Ishikawa (cell line): ENCODE results near the gene GSDMA.

ENCODE experiments used
- CEBPB ChIP-seq: IDR thresholded peaks from 2 replicates; pipeline ENCODE4 v1.6.1; 2012
- CREB1 ChIP-seq: IDR thresholded peaks from 2 replicates; pipeline ENCODE4 v1.6.1; 2012; ENCODE audit warnings: low read depth
- EGR1 ChIP-seq: IDR thresholded peaks from 2 replicates; pipeline ENCODE4 v1.6.1; 2012
- EP300 ChIP-seq: IDR thresholded peaks from 2 replicates; pipeline ENCODE4 v1.6.1; 2012; ENCODE audit warnings: borderline replicate concordance
- FOXM1 ChIP-seq: IDR thresholded peaks from 2 replicates; pipeline ENCODE4 v1.6.1; 2012; ENCODE audit warnings: low read depth, borderline replicate concordance
- NFIC ChIP-seq: IDR thresholded peaks from 2 replicates; pipeline ENCODE4 v1.6.1; 2012
- RAD21 ChIP-seq: IDR thresholded peaks from 2 replicates; pipeline ENCODE4 v1.6.1; 2012; ENCODE audit warnings: low read depth
- TAF1 ChIP-seq: IDR thresholded peaks from 2 replicates; pipeline ENCODE4 v1.6.1; 2012; ENCODE audit warnings: low read depth, mild to moderate bottlenecking
- TCF12 ChIP-seq: IDR thresholded peaks from 2 replicates; pipeline ENCODE4 v1.6.1; 2012; ENCODE audit warnings: low read depth
- TEAD4 ChIP-seq: IDR thresholded peaks from 2 replicates; pipeline ENCODE4 v1.6.1; 2012
- YY1 ChIP-seq: IDR thresholded peaks from 2 replicates; pipeline ENCODE4 v1.6.1; 2012; ENCODE audit warnings: low read depth
- ZBTB7A ChIP-seq: IDR thresholded peaks from 2 replicates; pipeline ENCODE4 v1.6.1; 2012; ENCODE audit warnings: low read depth
- TF ChIP-seq, protein P1 (sequence below): IDR thresholded peaks from 2 replicates; pipeline ENCODE4 v1.6.1; 2012; ENCODE audit warnings: low read depth, mild to moderate bottlenecking
- TF ChIP-seq, protein P2 (sequence below): IDR thresholded peaks from 2 replicates; pipeline ENCODE4 v1.6.1; 2012
- TF ChIP-seq, protein P3 (sequence below): IDR thresholded peaks from 2 replicates; pipeline ENCODE4 v1.6.1; 2012

The GSDMA gene

DNA sequence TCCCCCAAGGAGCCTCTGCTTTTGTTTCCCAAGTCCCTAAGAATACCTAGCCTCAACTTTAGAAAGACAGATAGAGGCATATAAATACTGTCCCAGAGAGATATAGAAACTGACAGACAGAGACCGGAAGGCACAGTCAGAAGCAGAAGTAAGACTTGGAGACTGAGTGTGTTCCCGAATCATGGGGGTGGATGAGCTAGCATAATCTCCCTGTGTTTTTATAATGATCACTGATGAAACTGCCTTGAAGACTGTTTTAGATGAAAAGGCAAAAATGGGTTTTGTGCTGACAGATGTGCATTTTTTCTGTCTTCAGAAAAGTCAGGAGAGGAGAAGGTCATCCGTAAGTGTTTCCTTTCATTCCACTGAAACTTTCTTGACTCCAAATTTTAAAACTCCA, 9.5 kb downstream of the GSDMA start:
- TF ChIP-seq ZBTB7A, result no peak
- TF ChIP-seq, protein P1, sequence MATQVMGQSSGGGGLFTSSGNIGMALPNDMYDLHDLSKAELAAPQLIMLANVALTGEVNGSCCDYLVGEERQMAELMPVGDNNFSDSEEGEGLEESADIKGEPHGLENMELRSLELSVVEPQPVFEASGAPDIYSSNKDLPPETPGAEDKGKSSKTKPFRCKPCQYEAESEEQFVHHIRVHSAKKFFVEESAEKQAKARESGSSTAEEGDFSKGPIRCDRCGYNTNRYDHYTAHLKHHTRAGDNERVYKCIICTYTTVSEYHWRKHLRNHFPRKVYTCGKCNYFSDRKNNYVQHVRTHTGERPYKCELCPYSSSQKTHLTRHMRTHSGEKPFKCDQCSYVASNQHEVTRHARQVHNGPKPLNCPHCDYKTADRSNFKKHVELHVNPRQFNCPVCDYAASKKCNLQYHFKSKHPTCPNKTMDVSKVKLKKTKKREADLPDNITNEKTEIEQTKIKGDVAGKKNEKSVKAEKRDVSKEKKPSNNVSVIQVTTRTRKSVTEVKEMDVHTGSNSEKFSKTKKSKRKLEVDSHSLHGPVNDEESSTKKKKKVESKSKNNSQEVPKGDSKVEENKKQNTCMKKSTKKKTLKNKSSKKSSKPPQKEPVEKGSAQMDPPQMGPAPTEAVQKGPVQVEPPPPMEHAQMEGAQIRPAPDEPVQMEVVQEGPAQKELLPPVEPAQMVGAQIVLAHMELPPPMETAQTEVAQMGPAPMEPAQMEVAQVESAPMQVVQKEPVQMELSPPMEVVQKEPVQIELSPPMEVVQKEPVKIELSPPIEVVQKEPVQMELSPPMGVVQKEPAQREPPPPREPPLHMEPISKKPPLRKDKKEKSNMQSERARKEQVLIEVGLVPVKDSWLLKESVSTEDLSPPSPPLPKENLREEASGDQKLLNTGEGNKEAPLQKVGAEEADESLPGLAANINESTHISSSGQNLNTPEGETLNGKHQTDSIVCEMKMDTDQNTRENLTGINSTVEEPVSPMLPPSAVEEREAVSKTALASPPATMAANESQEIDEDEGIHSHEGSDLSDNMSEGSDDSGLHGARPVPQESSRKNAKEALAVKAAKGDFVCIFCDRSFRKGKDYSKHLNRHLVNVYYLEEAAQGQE, result no peak
- TF ChIP-seq EP300, result no peak
- no peak for TF ChIP-seq FOXM1
- TF ChIP-seq EGR1, result no peak
- no peak for TF ChIP-seq RAD21
- no peak for TF ChIP-seq CREB1

DNA sequence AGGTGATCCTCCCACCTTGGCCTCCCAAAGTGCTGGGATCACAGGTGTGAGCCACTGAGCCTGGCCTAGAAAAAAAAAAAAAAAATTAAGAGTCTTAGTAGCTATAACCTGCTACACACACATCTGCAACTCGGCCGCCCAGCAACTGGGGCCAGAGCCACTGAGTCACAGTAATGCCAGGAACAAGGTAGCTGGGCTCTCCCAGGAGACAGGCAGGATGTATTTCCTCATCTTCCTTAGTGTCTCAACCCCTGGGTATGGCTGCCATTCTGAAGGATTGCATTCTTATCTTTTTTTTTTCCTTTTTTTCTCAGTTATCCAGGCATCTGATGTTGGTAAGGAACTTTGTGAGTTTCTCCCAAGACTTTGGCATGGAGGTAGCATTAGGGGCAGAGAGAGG, 10.7 kb downstream of the GSDMA start:
- TF ChIP-seq EP300 (no peak), TAF1 (no peak), RAD21 (no peak), FOXM1 (no peak), CREB1 (no peak), ZBTB7A (no peak), NFIC (no peak), TEAD4 (no peak), EGR1 (no peak), CEBPB (no peak), TCF12 (no peak), YY1 (no peak)
- TF ChIP-seq, protein P2, sequence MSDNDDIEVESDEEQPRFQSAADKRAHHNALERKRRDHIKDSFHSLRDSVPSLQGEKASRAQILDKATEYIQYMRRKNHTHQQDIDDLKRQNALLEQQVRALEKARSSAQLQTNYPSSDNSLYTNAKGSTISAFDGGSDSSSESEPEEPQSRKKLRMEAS, result no peak
- TF ChIP-seq, protein P3, sequence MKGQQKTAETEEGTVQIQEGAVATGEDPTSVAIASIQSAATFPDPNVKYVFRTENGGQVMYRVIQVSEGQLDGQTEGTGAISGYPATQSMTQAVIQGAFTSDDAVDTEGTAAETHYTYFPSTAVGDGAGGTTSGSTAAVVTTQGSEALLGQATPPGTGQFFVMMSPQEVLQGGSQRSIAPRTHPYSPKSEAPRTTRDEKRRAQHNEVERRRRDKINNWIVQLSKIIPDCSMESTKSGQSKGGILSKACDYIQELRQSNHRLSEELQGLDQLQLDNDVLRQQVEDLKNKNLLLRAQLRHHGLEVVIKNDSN, result no peak
- TF ChIP-seq, protein P1, result no peak

DNA sequence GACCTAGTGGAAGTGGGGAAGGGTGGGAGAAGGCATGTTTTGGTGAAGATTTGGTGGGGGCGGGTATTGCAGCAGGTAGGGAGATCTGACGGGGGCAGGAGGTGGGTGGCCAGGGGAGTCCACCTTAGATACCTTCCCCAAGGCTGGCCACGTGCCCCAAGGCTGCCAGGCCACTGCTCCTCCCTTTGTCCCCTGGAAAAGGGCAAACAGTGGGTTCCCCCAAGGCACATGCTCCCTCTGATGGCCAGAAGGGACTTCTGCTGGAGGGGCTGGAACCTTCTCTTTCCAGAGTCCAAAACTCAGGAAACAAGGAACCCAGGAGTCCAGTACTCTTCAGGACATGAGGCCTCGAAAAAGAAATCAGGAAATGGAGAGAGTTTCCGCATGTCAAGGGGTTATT, 11.6 kb downstream of the GSDMA start:
- TF ChIP-seq RAD21 (0 out of 2 replicates have a peak, but pooled peaks have one; percentile 8), CREB1 (no peak), TAF1 (no peak)
- TF ChIP-seq, protein P2, result no peak

DNA sequence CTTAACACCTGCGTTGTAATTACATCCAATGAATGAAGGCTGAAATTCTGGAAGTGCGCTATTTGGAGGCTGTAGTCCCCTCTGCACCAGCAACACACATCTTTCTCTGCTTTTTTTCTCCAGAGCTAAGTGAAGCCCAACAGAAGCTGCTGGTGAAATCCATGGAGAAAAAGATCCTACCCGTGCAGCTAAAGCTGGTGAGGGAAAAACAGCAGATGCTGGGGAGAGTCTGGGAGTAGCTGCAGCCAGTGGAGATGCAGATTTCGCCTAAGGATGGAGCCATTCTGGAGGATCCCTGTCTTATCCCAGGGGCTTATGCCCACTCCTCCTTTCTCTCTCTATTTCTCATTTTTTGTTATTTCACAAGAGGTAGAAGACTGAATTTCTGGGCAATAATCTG, 13.0 kb downstream of the GSDMA start:
- no peak for TF ChIP-seq ZBTB7A
- no peak for TF ChIP-seq RAD21
- no peak for TF ChIP-seq YY1
- TF ChIP-seq CEBPB, result no peak
- TF ChIP-seq, protein P2, result no peak
- TF ChIP-seq TAF1, result no peak
- TF ChIP-seq CREB1, result no peak
- no peak for TF ChIP-seq EGR1
- TF ChIP-seq NFIC, result no peak
- TF ChIP-seq EP300, result no peak
- no peak for TF ChIP-seq TEAD4

DNA sequence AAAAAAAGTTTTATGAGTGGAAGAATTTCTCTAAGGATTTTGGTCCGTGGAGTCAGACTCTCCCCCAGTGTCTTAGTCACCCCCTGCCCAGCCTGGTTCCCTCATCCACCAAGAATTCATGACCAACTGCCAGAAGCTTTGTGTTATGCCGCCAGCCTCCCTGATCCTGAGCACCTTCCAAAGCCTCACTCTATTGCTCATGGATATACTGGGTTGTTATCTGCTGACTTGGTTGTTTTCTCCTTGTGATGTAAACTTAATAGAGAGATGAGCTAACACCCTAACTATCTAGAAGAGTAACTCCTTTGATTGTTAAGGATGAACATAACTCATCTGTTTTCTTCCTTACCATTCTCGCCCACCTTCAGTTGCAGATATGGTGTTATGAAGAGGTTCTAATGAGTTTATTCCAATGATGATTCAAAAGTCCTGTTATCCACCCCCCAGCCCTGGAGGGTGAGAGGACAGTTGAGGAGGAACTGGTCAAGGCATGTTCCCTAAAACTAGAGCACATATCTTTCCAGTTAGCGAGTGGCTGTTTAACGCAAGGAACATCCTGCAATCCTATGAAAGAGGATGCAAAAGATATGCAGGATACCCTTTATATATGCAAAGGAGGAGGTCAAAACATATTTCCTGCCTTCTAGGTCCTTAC, 16.3 kb downstream of the GSDMA start:
- TF ChIP-seq EGR1 (no peak), TAF1 (no peak), RAD21 (no peak), EP300 (no peak), TCF12 (no peak), CEBPB (no peak), TEAD4 (no peak), ZBTB7A (no peak), CREB1 (no peak), NFIC (no peak), FOXM1 (no peak), YY1 (no peak)
- TF ChIP-seq, protein P1, result no peak
- TF ChIP-seq, protein P3, result no peak
- TF ChIP-seq, protein P2, result no peak
